ENCODE data around the gene PPARGC1A.

The PPARGC1A gene

GRCh38 chr4:23838131-23838530 lies 51.7 kb downstream of the PPARGC1A start:
- DNase-seq (ENCODE audit: low read depth in 2 of 2): no peak

GRCh38 chr4:23837371-23837770 lies 52.5 kb downstream of the PPARGC1A start:
- DNase-seq (ENCODE audit: low read depth in 2 of 2): no peak

GRCh38 chr4:23835774-23836478 lies 53.9 kb downstream of the PPARGC1A start:
- no peak for DNase-seq (ENCODE audit: low read depth in 2 of 2)

- DNase-seq (ENCODE audit: low read depth in 2 of 2): no peak
These were observed 61.1 kb downstream of the PPARGC1A start for GRCh38 chr4:23828779-23829178.

GRCh38 chr4:23828020-23828715 lies 61.7 kb downstream of the PPARGC1A start:
- no peak for DNase-seq (ENCODE audit: low read depth in 2 of 2)

- DNase-seq (ENCODE audit: low read depth in 2 of 2): no peak
These were observed 67.7 kb downstream of the PPARGC1A start for GRCh38 chr4:23822181-23822580.

- no peak for DNase-seq (ENCODE audit: low read depth in 2 of 2)
These were observed 70.8 kb downstream of the PPARGC1A start for GRCh38 chr4:23819041-23819511.

GRCh38 chr4:23818097-23818885 lies 71.6 kb downstream of the PPARGC1A start:
- DNase-seq (ENCODE audit: low read depth in 2 of 2): no peak

GRCh38 chr4:23814996-23815660 lies 74.7 kb downstream of the PPARGC1A start:
- DNase-seq (ENCODE audit: low read depth in 2 of 2): no peak

GRCh38 chr4:23814587-23814986 lies 75.3 kb downstream of the PPARGC1A start:
- DNase-seq (ENCODE audit: low read depth in 2 of 2): no peak

- DNase-seq (ENCODE audit: low read depth in 2 of 2): no peak
These were observed 78.7 kb downstream of the PPARGC1A start for GRCh38 chr4:23811161-23811560.

- DNase-seq (ENCODE audit: low read depth in 2 of 2): no peak
These were observed 84.4 kb downstream of the PPARGC1A start for GRCh38 chr4:23805450-23805851.

GRCh38 chr4:23789762-23790161 lies 100.1 kb downstream of the PPARGC1A start:
- no peak for DNase-seq (ENCODE audit: low read depth in 2 of 2)

GRCh38 chr4:23788460-23788859 lies 101.4 kb downstream of the PPARGC1A start:
- no peak for DNase-seq (ENCODE audit: low read depth in 2 of 2)

- no peak for DNase-seq (ENCODE audit: low read depth in 2 of 2)
These were observed 101.8 kb downstream of the PPARGC1A start for GRCh38 chr4:23788027-23788426.

GRCh38 chr4:23782778-23783437 lies 106.9 kb downstream of the PPARGC1A start:
- no peak for DNase-seq (ENCODE audit: low read depth in 2 of 2)

- no peak for DNase-seq (ENCODE audit: low read depth in 2 of 2)
These were observed 110.0 kb downstream of the PPARGC1A start for GRCh38 chr4:23779839-23780238.

GRCh38 chr4:23779422-23779821 lies 110.4 kb downstream of the PPARGC1A start:
- no peak for DNase-seq (ENCODE audit: low read depth in 2 of 2)

GRCh38 chr4:23775694-23776093 lies 114.2 kb downstream of the PPARGC1A start:
- DNase-seq (ENCODE audit: low read depth in 2 of 2): no peak

- DNase-seq (ENCODE audit: low read depth in 2 of 2): no peak
These were observed 114.9 kb downstream of the PPARGC1A start for GRCh38 chr4:23774909-23775308.

- no peak for DNase-seq (ENCODE audit: low read depth in 2 of 2)
These were observed 115.8 kb downstream of the PPARGC1A start for GRCh38 chr4:23773884-23774636.
